ENCODE measurements around the gene THAP8. TPM values are rescaled to one million over a fixed set of nuclear protein-coding genes. Genes with fewer than 3 reads are reported as not detected.

The THAP8 gene
- total and polyA plus RNA-seq, 2 of the 13 experiments (the other 11 are each of a cell fraction or from before 2014, with no cell fraction given): 1.7 to 3.7 TPM

DNA sequence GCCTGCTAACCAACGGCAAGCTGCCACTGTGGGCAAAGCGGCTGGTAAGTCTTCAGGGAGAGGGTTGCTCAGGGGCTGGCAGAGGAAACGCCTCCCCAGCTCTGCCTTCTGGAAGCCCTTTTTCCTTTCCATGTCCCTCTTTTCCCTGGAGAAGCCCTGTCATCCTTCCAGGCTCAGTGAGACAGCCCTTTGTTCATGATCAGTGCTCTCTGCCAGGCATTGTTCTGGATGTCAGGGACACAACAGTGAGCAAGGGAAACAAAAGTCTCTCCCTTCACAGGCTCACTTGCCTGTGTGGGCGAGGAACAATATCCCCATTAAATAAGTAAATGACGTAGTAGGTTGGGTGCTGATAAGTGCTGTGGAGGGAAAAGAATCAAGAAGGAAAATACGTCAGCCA, 43.0 kb upstream of the THAP8 start:
- Histone ChIP-seq H2AFZ (ENCODE audit: low read length) (no peak overlapping the region), H3K27me3 (ENCODE audit: control insufficient read depth in 1 of 2, insufficient read depth in 2 of 2, low read length in 2 of 2) (no peaks in the 10 kb centered on the region), H3K27ac (ENCODE audit: extremely low read length, insufficient read depth, low read length) (no peak overlapping the region), H3K79me2 (ENCODE audit: insufficient read depth, low read length) (no peaks in the 10 kb centered on the region), H4K20me1 (ENCODE audit: insufficient read depth, low read length) (no peaks in the 10 kb centered on the region), H3K9me3 (ENCODE audit: low read length) (no peaks in the 10 kb centered on the region), H3K9ac (ENCODE audit: insufficient read depth, low read depth, low read length) (no peak overlapping the region), H3K4me1 (ENCODE audit: insufficient read depth, low read length) (no peaks in the 10 kb centered on the region), H3K4me2 (ENCODE audit: low read depth, low read length) (no peak overlapping the region), H3K4me3 (replicated peaks in 1 of 3; ENCODE audit: insufficient read depth in 1 of 3, low read depth in 2 of 3, low read length in 3 of 3) (no peak overlapping the region), H3K36me3 (replicated peaks in 1 of 2; ENCODE audit: control insufficient read depth in 1 of 2, insufficient read depth in 2 of 2, low read length in 2 of 2) (peaks cover 19 to 51% of the 10 kb centered on the region in 2 experiments; a peak in 4 of 5 replicates)
- no TSS peak for BruUV-seq (replicated peaks)
- in situ Hi-C loops (cut with HindIII; ENCODE audit: extremely low pct_ligation_motif_present, low pct_unique_long_range_greater_than_20kb) (no loop called here), intact Hi-C loops (cut with micrococcal nuclease; ENCODE audit: unreplicated experiment) (no loop called here)
- DNase-seq (ENCODE audit: low spot score): no peak
- ChIA-PET CTCF (ENCODE audit: low intra/inter-chr PET ratio, low total read pairs) (no interaction called here), POLR2A (no interaction called here)
- FAIRE-seq: no peak
- TF ChIP-seq AGO1 (IDR thresholded peaks at IDR 0.05; ENCODE audit: low read depth, low read length, poor library complexity, severe bottlenecking): no peak
- TF ChIP-seq ZKSCAN1 (IDR thresholded peaks at IDR 0.05; ENCODE audit: low read length): no peak
- no peak for TF ChIP-seq IKZF4 (CRISPR knock-in tag; IDR thresholded peaks at IDR 0.05; ENCODE audit: borderline replicate concordance, low read depth, not compliant biosample characterization)
- TF ChIP-seq, protein P1, sequence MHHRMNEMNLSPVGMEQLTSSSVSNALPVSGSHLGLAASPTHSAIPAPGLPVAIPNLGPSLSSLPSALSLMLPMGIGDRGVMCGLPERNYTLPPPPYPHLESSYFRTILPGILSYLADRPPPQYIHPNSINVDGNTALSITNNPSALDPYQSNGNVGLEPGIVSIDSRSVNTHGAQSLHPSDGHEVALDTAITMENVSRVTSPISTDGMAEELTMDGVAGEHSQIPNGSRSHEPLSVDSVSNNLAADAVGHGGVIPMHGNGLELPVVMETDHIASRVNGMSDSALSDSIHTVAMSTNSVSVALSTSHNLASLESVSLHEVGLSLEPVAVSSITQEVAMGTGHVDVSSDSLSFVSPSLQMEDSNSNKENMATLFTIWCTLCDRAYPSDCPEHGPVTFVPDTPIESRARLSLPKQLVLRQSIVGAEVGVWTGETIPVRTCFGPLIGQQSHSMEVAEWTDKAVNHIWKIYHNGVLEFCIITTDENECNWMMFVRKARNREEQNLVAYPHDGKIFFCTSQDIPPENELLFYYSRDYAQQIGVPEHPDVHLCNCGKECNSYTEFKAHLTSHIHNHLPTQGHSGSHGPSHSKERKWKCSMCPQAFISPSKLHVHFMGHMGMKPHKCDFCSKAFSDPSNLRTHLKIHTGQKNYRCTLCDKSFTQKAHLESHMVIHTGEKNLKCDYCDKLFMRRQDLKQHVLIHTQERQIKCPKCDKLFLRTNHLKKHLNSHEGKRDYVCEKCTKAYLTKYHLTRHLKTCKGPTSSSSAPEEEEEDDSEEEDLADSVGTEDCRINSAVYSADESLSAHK (CRISPR knock-in tag; IDR thresholded peaks at IDR 0.05; ENCODE audit: borderline replicate concordance): no peak
- no peak for TF ChIP-seq NFKBIZ (CRISPR knock-in tag; IDR thresholded peaks at IDR 0.05)
- no peak for TF ChIP-seq SOX13 (IDR thresholded peaks at IDR 0.05)
- TF ChIP-seq SOX13 (CRISPR knock-in tag; conservative IDR thresholded peaks at IDR 0.05 in 1 of 2, IDR thresholded peaks at IDR 0.05 in 1 of 2): no peak
- TF ChIP-seq, protein P2, sequence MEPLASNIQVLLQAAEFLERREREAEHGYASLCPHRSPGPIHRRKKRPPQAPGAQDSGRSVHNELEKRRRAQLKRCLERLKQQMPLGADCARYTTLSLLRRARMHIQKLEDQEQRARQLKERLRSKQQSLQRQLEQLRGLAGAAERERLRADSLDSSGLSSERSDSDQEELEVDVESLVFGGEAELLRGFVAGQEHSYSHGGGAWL (CRISPR knock-in tag; IDR thresholded peaks at IDR 0.05): no peak
- TF ChIP-seq ELF3 (CRISPR knock-in tag; IDR thresholded peaks at IDR 0.05): no peak
- no peak for TF ChIP-seq PAWR (CRISPR knock-in tag; IDR thresholded peaks at IDR 0.05; ENCODE audit: borderline replicate concordance)
- TF ChIP-seq NR3C1 (CRISPR knock-in tag; IDR thresholded peaks at IDR 0.05): no peak
- WGBS (ENCODE audit: low lambda C conversion rate): 98% methylated on average over 6 of the region's 6 CpGs
- ATAC-seq: no peak
